Keratinocyte (primary cell): ENCODE data around the gene SYNJ1. TPM values are rescaled to one million over a fixed set of nuclear protein-coding genes. Genes with fewer than 3 reads are reported as not detected.
A peak's percentile ranks its signal among the peaks of the same experiment; 100 is the strongest.

Experiments used
- DNase-seq: peaks from one replicate; pipeline ENCODE4 v3.0.0-alpha.2; 2011; ENCODE audit warnings: low read depth, missing footprints, low spot score
- FAIRE-seq: peaks from 2 replicates; lab custom pipeline; 2011; peaks lifted over from hg19 to GRCh38; lab: Jason Lieb, UNC
- H2AFZ ChIP-seq: 2 replicates; pipeline ENCODE4 v1.6.0; 2012; ENCODE audit warnings: low read length, control low read depth, inconsistent platforms; ENCODE audit not compliant: control insufficient read depth
- H3K27ac ChIP-seq: 2 replicates; pipeline ENCODE4 v1.5.1; 2011; ENCODE audit warnings: low read length; ENCODE audit not compliant: control insufficient read depth, insufficient read depth
- H3K27me3 ChIP-seq: 3 replicates; pipeline ENCODE4 v1.6.0; 2011; ENCODE audit warnings: low read length; ENCODE audit not compliant: control insufficient read depth, insufficient read depth; ENCODE audit errors: extremely low read depth
- H3K36me3 ChIP-seq, 2 experiments: 2 replicates in 1 of 2; 3 replicates in 1 of 2; pipeline ENCODE4 v1.5.1; 2011; ENCODE audit warnings: low read length in 2 of 2, mild to moderate bottlenecking in 1 of 2; ENCODE audit not compliant: control insufficient read depth in 2 of 2, insufficient read depth in 2 of 2; ENCODE audit errors: extremely low read depth in 1 of 2
- H3K4me1 ChIP-seq: 3 replicates; pipeline ENCODE4 v1.5.1; 2011; ENCODE audit warnings: low read length; ENCODE audit not compliant: control insufficient read depth, insufficient read depth; ENCODE audit errors: extremely low read depth
- H3K4me2 ChIP-seq: 3 replicates; pipeline ENCODE4 v1.6.0; 2011; ENCODE audit warnings: low read depth, low read length; ENCODE audit not compliant: control insufficient read depth, insufficient read depth; ENCODE audit errors: extremely low read depth
- H3K4me3 ChIP-seq, 3 experiments: fragments of 200-600 bp in 1 of 3; sonication (generic) in 1 of 3; 2 replicates in 2 of 3; 3 replicates in 1 of 3; pipeline ENCODE4 v1.5.1; 2011 to 2016; ENCODE audit warnings: low read length in 3 of 3, mild to moderate bottlenecking in 3 of 3, control low read depth in 2 of 3, inconsistent platforms in 1 of 3, low read depth in 1 of 3, mixed read lengths in 1 of 3, mixed run types in 1 of 3, moderate library complexity in 1 of 3; ENCODE audit not compliant: control insufficient read depth in 2 of 3, insufficient read depth in 2 of 3; ENCODE audit errors: extremely low read depth in 1 of 3
- H3K79me2 ChIP-seq: 2 replicates; pipeline ENCODE4 v1.6.0; 2012; ENCODE audit warnings: low read length; ENCODE audit not compliant: control insufficient read depth, insufficient read depth
- H3K9ac ChIP-seq: 3 replicates; pipeline ENCODE4 v1.6.0; 2011; ENCODE audit warnings: low read length; ENCODE audit not compliant: control insufficient read depth, insufficient read depth; ENCODE audit errors: extremely low read depth
- H3K9me1 ChIP-seq: 3 replicates; pipeline ENCODE4 v1.6.0; 2011; ENCODE audit warnings: low read length; ENCODE audit not compliant: control insufficient read depth, insufficient read depth; ENCODE audit errors: extremely low read depth
- H3K9me3 ChIP-seq: 2 replicates; pipeline ENCODE4 v1.5.1; 2012; ENCODE audit warnings: low read depth, low read length; ENCODE audit not compliant: control insufficient read depth
- H4K20me1 ChIP-seq: 3 replicates; pipeline ENCODE4 v1.6.0; 2011; ENCODE audit warnings: low read length; ENCODE audit not compliant: control insufficient read depth, insufficient read depth; ENCODE audit errors: extremely low read depth
- CTCF ChIP-seq, 3 experiments: IDR thresholded peaks in 1 of 3; conservative IDR thresholded peaks in 1 of 3; optimal IDR thresholded peaks in 1 of 3; 2 replicates in 2 of 3; 3 replicates in 1 of 3; pipeline versions ENCODE3 to v1.5.1; 2011; ENCODE audit warnings: low read length in 3 of 3, mild to moderate bottlenecking in 3 of 3, moderate library complexity in 2 of 3, control low read depth in 1 of 3, inconsistent platforms in 1 of 3; ENCODE audit not compliant: insufficient read depth in 2 of 3; ENCODE audit errors: extremely low read depth in 1 of 3
- EZH2 ChIP-seq: IDR thresholded peaks from one replicate; pipeline ENCODE4 v1.6.1; 2012; ENCODE audit warnings: inconsistent platforms, mild to moderate bottlenecking, low read length, moderate library complexity
- dilution Hi-C: fragments of 300-500 bp; cut with MboI; formaldehyde crosslinking; loops from one replicate; pipeline ENCODE4 v1.7.0; 2020; ENCODE audit warnings: low sequenced_read_pairs; ENCODE audit not compliant: extremely low pct_ligation_motif_present
- polyA plus RNA-seq, 5 experiments: library from polyadenylated mRNA; depleted of rRNA in 3 of 5; stranded (reverse) in 3 of 5; stranded (forward) in 1 of 5; unstranded in 1 of 5; fragments of >200 nt; gene quantifications; 1 replicate in 1 of 5; 2 replicates in 3 of 5; 3 replicates in 1 of 5; pipeline versions ENCODE4 v1.2.1 to v1.2.3, GENCODE V29; 2011 to 2012; ENCODE audit warnings: missing spikeins in 2 of 5, low read depth in 1 of 5, low replicate concordance in 1 of 5

SYNJ1 gene
- polyA plus RNA-seq, 1 donor (not counting 4 experiments of a cell fraction or from before 2014, with no cell fraction given): 4.9 TPM

- peaks cover 2% of the 10 kb centered on the region for H3K79me2 ChIP-seq
- H3K27ac ChIP-seq: no peak overlapping the region
- no peak overlapping the region for H3K9ac ChIP-seq
- TF ChIP-seq EZH2: no peak
- TF ChIP-seq CTCF (optimal IDR thresholded peaks at IDR 0.05 in 1 of 3, IDR thresholded peaks at IDR 0.05 in 1 of 3, conservative IDR thresholded peaks at IDR 0.05 in 1 of 3; ENCODE audit: extremely low read depth in 1 of 3, insufficient read depth in 2 of 3, low read length in 3 of 3): no peak
- H4K20me1 ChIP-seq: no peaks in the 10 kb centered on the region
- DNase-seq (no peak), FAIRE-seq (no peak)
- H3K27me3 ChIP-seq: no peaks in the 10 kb centered on the region
- no peak overlapping the region for H3K4me3 ChIP-seq
- H2AFZ ChIP-seq: no peak overlapping the region
- H3K9me1 ChIP-seq: no peaks in the 10 kb centered on the region
- H3K4me1 ChIP-seq: peaks cover 8% of the 10 kb centered on the region
- no peaks in the 10 kb centered on the region for H3K9me3 ChIP-seq
- H3K4me2 ChIP-seq: no peak overlapping the region
- dilution Hi-C loops: no loop called here
- H3K36me3 ChIP-seq: peaks cover 10 to 13% of the 10 kb centered on the region in 2 experiments
These were observed 14.6 kb upstream of the SYNJ1 start for GRCh38 chr21:32742396-32742795.

GRCh38 chr21:32741336-32741735, 13.5 kb upstream of the SYNJ1 start:
- no peaks in the 10 kb centered on the region for H3K27me3 ChIP-seq
- peaks cover 5 to 10% of the 10 kb centered on the region in 2 experiments for H3K36me3 ChIP-seq
- FAIRE-seq: peak; percentile 59
- no peaks in the 10 kb centered on the region for H4K20me1 ChIP-seq
- H3K4me2 ChIP-seq: no peak overlapping the region
- H3K9me1 ChIP-seq: no peaks in the 10 kb centered on the region
- dilution Hi-C loops: no loop called here
- no peak overlapping the region for H2AFZ ChIP-seq
- no peaks in the 10 kb centered on the region for H3K79me2 ChIP-seq
- H3K9me3 ChIP-seq: no peaks in the 10 kb centered on the region
- no peak overlapping the region for H3K9ac ChIP-seq
- H3K4me1 ChIP-seq: peaks cover 8% of the 10 kb centered on the region
- no peak for DNase-seq
- no peak for TF ChIP-seq EZH2
- H3K4me3 ChIP-seq: no peak overlapping the region
- H3K27ac ChIP-seq: no peak overlapping the region

DNA sequence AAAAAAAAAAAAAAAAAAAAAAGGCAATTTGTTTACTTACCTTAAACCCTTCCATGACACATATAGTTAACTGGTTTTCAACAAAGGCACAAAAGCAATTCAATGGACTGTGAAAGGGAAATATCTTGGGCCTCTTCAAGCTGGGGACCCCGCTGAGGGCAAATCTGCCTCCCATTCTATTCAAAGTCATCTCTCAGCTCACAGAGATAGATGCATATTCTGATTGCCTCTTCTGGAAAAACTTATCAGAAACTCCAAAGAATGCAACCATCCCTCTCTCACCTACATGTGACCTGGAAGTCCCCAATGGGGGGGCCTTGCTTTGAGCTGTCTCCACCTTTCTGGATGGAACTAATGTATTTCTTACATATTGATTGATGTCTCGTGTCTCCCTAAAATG, 12.1 kb upstream of the SYNJ1 start:
- dilution Hi-C loops: no loop called here
- FAIRE-seq (no peak), DNase-seq (no peak)

More for the DNA sequence above, 12.1 kb upstream of the SYNJ1 start:
- no peak overlapping the region for H3K4me2 ChIP-seq
- no peaks in the 10 kb centered on the region for H3K9me3 ChIP-seq
- no peak overlapping the region for H2AFZ ChIP-seq
- peaks cover 5 to 9% of the 10 kb centered on the region in 2 experiments for H3K36me3 ChIP-seq
- no peak overlapping the region for H3K9ac ChIP-seq
- TF ChIP-seq CTCF (optimal IDR thresholded peaks at IDR 0.05 in 1 of 3, IDR thresholded peaks at IDR 0.05 in 1 of 3, conservative IDR thresholded peaks at IDR 0.05 in 1 of 3; ENCODE audit: extremely low read depth in 1 of 3, insufficient read depth in 2 of 3, low read length in 3 of 3) (no peak), EZH2 (no peak)
- H3K4me1 ChIP-seq: peaks cover 8% of the 10 kb centered on the region
- no peaks in the 10 kb centered on the region for H3K27me3 ChIP-seq
- H3K9me1 ChIP-seq: no peaks in the 10 kb centered on the region
- H3K4me3 ChIP-seq: no peak overlapping the region
- H3K27ac ChIP-seq: no peak overlapping the region
- no peaks in the 10 kb centered on the region for H4K20me1 ChIP-seq
- no peaks in the 10 kb centered on the region for H3K79me2 ChIP-seq
